Esophagus muscularis mucosa (tissue), 3 donors: Measurements from ENCODE around the gene PTPRJ.

Source experiments
- POLR2A ChIP-seq: fragments of 450-650 bp; IDR thresholded peaks from one replicate; pipeline ENCODE4 v1.6.1; 2017; ENCODE audit warnings: antibody characterized with exemption, moderate library complexity, mild to moderate bottlenecking, low read depth
- TF ChIP-seq, protein P1 (sequence below), 3 experiments: fragments of 200-600 bp in 2 of 3; fragments of 450-650 bp in 1 of 3; sonication (generic) in 2 of 3; IDR thresholded peaks; one replicate each; pipeline ENCODE4 v1.5.1; 2017 to 2019; ENCODE audit warnings: antibody characterized with exemption in 3 of 3, mild to moderate bottlenecking in 2 of 3, moderate library complexity in 1 of 3

GRCh38 chr11:48063424-48063978 lies 83.1 kb downstream of the PTPRJ start:
- TF ChIP-seq, protein P1, sequence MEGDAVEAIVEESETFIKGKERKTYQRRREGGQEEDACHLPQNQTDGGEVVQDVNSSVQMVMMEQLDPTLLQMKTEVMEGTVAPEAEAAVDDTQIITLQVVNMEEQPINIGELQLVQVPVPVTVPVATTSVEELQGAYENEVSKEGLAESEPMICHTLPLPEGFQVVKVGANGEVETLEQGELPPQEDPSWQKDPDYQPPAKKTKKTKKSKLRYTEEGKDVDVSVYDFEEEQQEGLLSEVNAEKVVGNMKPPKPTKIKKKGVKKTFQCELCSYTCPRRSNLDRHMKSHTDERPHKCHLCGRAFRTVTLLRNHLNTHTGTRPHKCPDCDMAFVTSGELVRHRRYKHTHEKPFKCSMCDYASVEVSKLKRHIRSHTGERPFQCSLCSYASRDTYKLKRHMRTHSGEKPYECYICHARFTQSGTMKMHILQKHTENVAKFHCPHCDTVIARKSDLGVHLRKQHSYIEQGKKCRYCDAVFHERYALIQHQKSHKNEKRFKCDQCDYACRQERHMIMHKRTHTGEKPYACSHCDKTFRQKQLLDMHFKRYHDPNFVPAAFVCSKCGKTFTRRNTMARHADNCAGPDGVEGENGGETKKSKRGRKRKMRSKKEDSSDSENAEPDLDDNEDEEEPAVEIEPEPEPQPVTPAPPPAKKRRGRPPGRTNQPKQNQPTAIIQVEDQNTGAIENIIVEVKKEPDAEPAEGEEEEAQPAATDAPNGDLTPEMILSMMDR (IDR thresholded peaks at IDR 0.05) = no peak
- TF ChIP-seq POLR2A = no peak
